OCI-LY7 (cell line): ENCODE measurements around the gene RELN. TPM values are rescaled to one million over a fixed set of nuclear protein-coding genes. Genes with fewer than 3 reads are reported as not detected.

ENCODE experiments used
- BruUV-seq: library from RNA; stranded (reverse); fragments of 400-500 nt; replicated peaks from 2 replicates; lab custom pipeline; 2021; lab: Mats Ljungman, UMichigan
- CTCF ChIA-PET: fragments of 300-600 bp; sonication (Branson Sonifier 250); formaldehyde crosslinking; loops from one replicate; lab custom pipeline; 2022; ENCODE audit warnings: antibody characterized with exemption; ENCODE audit not compliant: unreplicated experiment; lab: Charles Lee
- POLR2A ChIA-PET: fragments of 300-600 bp; sonication (Branson Sonifier 250); formaldehyde crosslinking; loops from one replicate; lab custom pipeline; 2022; ENCODE audit warnings: antibody characterized with exemption; lab: Charles Lee
- DNase-seq: peaks from one replicate; pipeline ENCODE4 v3.0.0-alpha.2; 2015; ENCODE audit warnings: low spot score
- H2AFZ ChIP-seq: fragments of 200-600 bp; sonication (generic), shearing (Covaris generic); 2 replicates; pipeline ENCODE4 v1.6.1; 2014; ENCODE audit warnings: mild to moderate bottlenecking, antibody characterized with exemption, low read length, moderate library complexity
- H3K27ac ChIP-seq: fragments of 200-600 bp; sonication (generic); 2 replicates; pipeline ENCODE4 v1.5.1; 2014; ENCODE audit warnings: mixed run types, low read depth, mild to moderate bottlenecking, moderate library complexity, low read length, inconsistent platforms; ENCODE audit not compliant: poor library complexity, severe bottlenecking
- H3K36me3 ChIP-seq: fragments of 200-600 bp; sonication (generic); 2 replicates; pipeline ENCODE4 v1.6.1; 2014; ENCODE audit warnings: mild to moderate bottlenecking, antibody characterized with exemption, low read length, moderate library complexity, mixed read lengths; ENCODE audit not compliant: insufficient read depth
- H3K4me1 ChIP-seq: fragments of 200-600 bp; sonication (generic); 2 replicates; pipeline ENCODE4 v1.5.1; 2014; ENCODE audit warnings: mild to moderate bottlenecking, low read length; ENCODE audit not compliant: insufficient read depth, poor library complexity, severe bottlenecking
- H3K4me2 ChIP-seq: fragments of 200-600 bp; sonication (generic); 2 replicates; pipeline ENCODE4 v1.6.1; 2014; ENCODE audit warnings: mild to moderate bottlenecking, low read length
- H3K4me3 ChIP-seq: fragments of 200-600 bp; sonication (generic); 2 replicates; pipeline ENCODE4 v1.5.1; 2014; ENCODE audit warnings: mild to moderate bottlenecking, low read depth, low read length; ENCODE audit not compliant: poor library complexity, severe bottlenecking
- H3K79me2 ChIP-seq: fragments of 200-600 bp; sonication (generic); 2 replicates; pipeline ENCODE4 v1.6.1; 2016; ENCODE audit warnings: low read depth, mild to moderate bottlenecking, low read length, moderate library complexity, mixed read lengths; ENCODE audit not compliant: insufficient read depth
- H3K9me2 ChIP-seq: fragments of 200-600 bp; sonication (generic); 2 replicates; pipeline ENCODE4 v1.6.1; 2016; ENCODE audit warnings: mild to moderate bottlenecking, low read length, mixed read lengths; ENCODE audit not compliant: insufficient read depth
- H3K9me3 ChIP-seq: fragments of 200-600 bp; sonication (generic); 2 replicates; pipeline ENCODE4 v1.6.1; 2014; ENCODE audit warnings: mild to moderate bottlenecking, mixed run types, low read length, mixed read lengths
- H4K20me1 ChIP-seq: fragments of 200-600 bp; sonication (generic); 2 replicates; pipeline ENCODE4 v1.6.1; 2014; ENCODE audit warnings: mild to moderate bottlenecking, antibody characterized with exemption, low read length, moderate library complexity, mixed read lengths; ENCODE audit not compliant: insufficient read depth
- EZH2phosphoT487 ChIP-seq: fragments of 200-600 bp; sonication (generic); IDR thresholded peaks from 2 replicates; pipeline ENCODE4 v1.6.1; 2018; ENCODE audit warnings: low read depth, borderline replicate concordance, mild to moderate bottlenecking, mixed run types, antibody characterized with exemption, low read length, moderate library complexity, mixed read lengths
- intact Hi-C: fragments of 100-400 bp; cut with micrococcal nuclease; formaldehyde crosslinking; loops from one replicate; pipeline ENCODE4 v1.10.0; 2022; ENCODE audit not compliant: unreplicated experiment
- total RNA-seq, 2 experiments: library from RNA; depleted of rRNA in 1 of 2; stranded (reverse); fragments of >200 nt in 1 of 2; shearing (Covaris generic) in 1 of 2; gene quantifications; 2 replicates each; pipeline ENCODE4 v1.2.3, GENCODE V29; 2014 to 2022
- TF ChIP-seq, protein P1 (sequence below): fragments of 200-600 bp; sonication (generic); conservative IDR thresholded peaks from 2 replicates; pipeline ENCODE4 v1.5.1; 2014; ENCODE audit warnings: mild to moderate bottlenecking, antibody characterized with exemption, low read length, moderate library complexity, mixed read lengths

RELN gene
- total RNA-seq, 2 experiments from 2014 or later: not detected

DNA sequence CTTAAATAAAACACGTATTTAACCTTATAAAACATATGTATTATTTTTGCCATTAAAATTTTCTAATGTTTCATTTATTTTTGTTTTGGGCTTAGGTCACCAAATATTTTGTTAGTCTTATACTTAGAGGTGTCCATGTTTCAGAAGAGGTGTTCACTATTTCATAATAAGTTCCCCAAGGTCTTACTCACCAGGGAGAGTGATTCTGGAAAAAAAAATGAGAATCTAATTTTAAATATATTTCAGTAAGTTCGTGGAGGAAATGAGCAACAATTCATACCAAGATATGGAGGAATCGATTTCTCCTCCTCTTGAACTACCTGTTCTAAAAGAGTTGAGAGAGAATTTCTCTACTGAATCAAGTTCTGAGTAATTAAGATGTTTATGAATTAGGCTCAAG is 271.9 kb downstream of the RELN start:
- H4K20me1 ChIP-seq: no peaks in the 10 kb centered on the region
- no peak for DNase-seq
- no peak for TF ChIP-seq EZH2phosphoT487
- TF ChIP-seq, protein P1, sequence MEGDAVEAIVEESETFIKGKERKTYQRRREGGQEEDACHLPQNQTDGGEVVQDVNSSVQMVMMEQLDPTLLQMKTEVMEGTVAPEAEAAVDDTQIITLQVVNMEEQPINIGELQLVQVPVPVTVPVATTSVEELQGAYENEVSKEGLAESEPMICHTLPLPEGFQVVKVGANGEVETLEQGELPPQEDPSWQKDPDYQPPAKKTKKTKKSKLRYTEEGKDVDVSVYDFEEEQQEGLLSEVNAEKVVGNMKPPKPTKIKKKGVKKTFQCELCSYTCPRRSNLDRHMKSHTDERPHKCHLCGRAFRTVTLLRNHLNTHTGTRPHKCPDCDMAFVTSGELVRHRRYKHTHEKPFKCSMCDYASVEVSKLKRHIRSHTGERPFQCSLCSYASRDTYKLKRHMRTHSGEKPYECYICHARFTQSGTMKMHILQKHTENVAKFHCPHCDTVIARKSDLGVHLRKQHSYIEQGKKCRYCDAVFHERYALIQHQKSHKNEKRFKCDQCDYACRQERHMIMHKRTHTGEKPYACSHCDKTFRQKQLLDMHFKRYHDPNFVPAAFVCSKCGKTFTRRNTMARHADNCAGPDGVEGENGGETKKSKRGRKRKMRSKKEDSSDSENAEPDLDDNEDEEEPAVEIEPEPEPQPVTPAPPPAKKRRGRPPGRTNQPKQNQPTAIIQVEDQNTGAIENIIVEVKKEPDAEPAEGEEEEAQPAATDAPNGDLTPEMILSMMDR: no peak
- POLR2A ChIA-PET: no interaction called here
- H3K9me2 ChIP-seq: no peaks in the 10 kb centered on the region
- no peaks in the 10 kb centered on the region for H3K4me1 ChIP-seq
- no peaks in the 10 kb centered on the region for H3K36me3 ChIP-seq
- H2AFZ ChIP-seq: no peak overlapping the region
- CTCF ChIA-PET: no interaction called here
- no peak overlapping the region for H3K27ac ChIP-seq
- no peaks in the 10 kb centered on the region for H3K79me2 ChIP-seq
- intact Hi-C loops: no loop called here
- no TSS peak for BruUV-seq
- no peak overlapping the region for H3K4me2 ChIP-seq
- no peak overlapping the region for H3K4me3 ChIP-seq
- no peaks in the 10 kb centered on the region for H3K9me3 ChIP-seq

DNA sequence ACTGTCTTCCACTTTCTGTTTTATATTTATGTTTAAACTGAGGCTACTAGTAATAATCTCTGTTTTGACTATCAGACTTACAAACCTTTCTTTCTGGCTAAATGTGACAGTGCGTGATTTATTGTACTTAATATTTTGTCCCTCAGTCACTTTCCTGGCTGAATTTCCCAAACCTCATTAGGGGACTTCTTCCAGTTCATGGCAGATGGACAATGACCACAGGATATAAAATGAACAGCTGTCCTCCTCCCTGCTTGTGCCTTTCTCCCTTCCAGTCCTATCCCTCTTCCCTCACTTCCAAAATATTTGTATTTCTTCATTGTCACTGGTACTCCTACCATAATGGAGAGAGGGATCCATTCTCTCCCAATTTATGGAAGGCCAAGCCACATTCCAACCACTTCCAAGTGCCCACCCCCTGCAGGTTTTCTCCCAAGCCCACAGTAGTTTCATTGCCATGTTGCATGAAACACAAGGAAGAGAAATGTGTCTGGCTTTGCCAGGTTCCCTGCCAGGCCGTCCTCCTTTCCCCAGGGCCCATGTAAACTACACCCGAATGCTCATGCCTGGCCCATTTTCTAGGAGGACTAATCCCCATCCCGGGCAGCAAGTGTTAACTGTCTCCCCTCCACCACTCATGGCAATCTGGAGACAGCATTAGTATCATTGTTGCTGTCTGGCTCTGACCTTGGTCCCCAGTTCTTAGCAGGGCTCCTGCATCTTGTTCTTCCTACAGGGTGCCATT is 273.9 kb downstream of the RELN start:
- H3K36me3 ChIP-seq: no peaks in the 10 kb centered on the region
- peaks cover 3% of the 10 kb centered on the region; the same call in 1 of the 2 replicates for H4K20me1 ChIP-seq
- no TSS peak for BruUV-seq
- no peak for TF ChIP-seq EZH2phosphoT487
- TF ChIP-seq, protein P1: no peak
- no peak overlapping the region for H2AFZ ChIP-seq
- CTCF ChIA-PET: no interaction called here
- no peak overlapping the region for H3K4me2 ChIP-seq
- no peak for DNase-seq
- H3K79me2 ChIP-seq: no peaks in the 10 kb centered on the region
- H3K9me2 ChIP-seq: no peaks in the 10 kb centered on the region
- no peak overlapping the region for H3K4me3 ChIP-seq
- no peak overlapping the region for H3K27ac ChIP-seq
- no peaks in the 10 kb centered on the region for H3K4me1 ChIP-seq
- intact Hi-C loops: no loop called here
- POLR2A ChIA-PET: no interaction called here
- no peaks in the 10 kb centered on the region for H3K9me3 ChIP-seq

GRCh38 chr7:103714376-103714927 is 275.0 kb downstream of the RELN start:
- TF ChIP-seq EZH2phosphoT487: no peak
- TF ChIP-seq, protein P1: no peak
- intact Hi-C loops: no loop called here
- CTCF ChIA-PET: no interaction called here

More at GRCh38 chr7:103714376-103714927, 275.0 kb downstream of the RELN start:
- Histone ChIP-seq H4K20me1 (peaks cover 3% of the 10 kb centered on the region; the same call in 1 of the 2 replicates), H3K27ac (no peak overlapping the region), H3K36me3 (no peaks in the 10 kb centered on the region), H3K79me2 (no peaks in the 10 kb centered on the region), H3K9me2 (no peaks in the 10 kb centered on the region), H3K4me1 (no peaks in the 10 kb centered on the region), H3K4me2 (no peak overlapping the region), H3K4me3 (no peak overlapping the region), H2AFZ (no peak overlapping the region), H3K9me3 (no peaks in the 10 kb centered on the region)
- BruUV-seq: no TSS peak
- no peak for DNase-seq
- POLR2A ChIA-PET: interaction anchor here (0.5 kb wide), 1 partner anchor 759 kb away, joined by 4 read pairs; no protein-coding TSS in a partner anchor
